Activated T-helper 9 cell treated with anti-CD3 and anti-CD28 coated beads, Interleukin-2, amount 50 U/mL, for 16 hours (primary cell): ENCODE measurements around the gene RGS9BP.
"Not testable (repeated sequence)": the region's sequence is repeated elsewhere in the genome, so short reads cannot be mapped to it uniquely, and the experiment has no call there.

ENCODE experiments used
- DNase-seq: peaks from one replicate; pipeline ENCODE4 v3.0.0-alpha.2; 2020; ENCODE audit warnings: low read depth

RGS9BP gene

GRCh38 chr19:32671883-32672593 lies 3.6 kb upstream of the RGS9BP start:
- no peak for DNase-seq

GRCh38 chr19:32672841-32673240 lies 2.8 kb upstream of the RGS9BP start:
- DNase-seq: no peak

GRCh38 chr19:32673573-32673972 lies 2.1 kb upstream of the RGS9BP start:
- DNase-seq: no peak

- DNase-seq: peak; percentile 12
These were observed 1.3 kb upstream of the RGS9BP start for GRCh38 chr19:32674153-32674930.

GRCh38 chr19:32674931-32675719 lies 523 bp upstream of the RGS9BP start, which contains the start of gene ANKRD27:
Gene ANKRD27 (minus strand): TSS chr19:32675180. CDS start chr19:32659015, 16,165 bp downstream.
- DNase-seq: peak; percentile 97

GRCh38 chr19:32676186-32676894 lies 692 bp downstream of the RGS9BP start:
- DNase-seq: no peak

- DNase-seq: no peak
These were observed 1.3 kb downstream of the RGS9BP start for GRCh38 chr19:32676895-32677359.

- DNase-seq: no peak
These were observed 2.0 kb downstream of the RGS9BP start for GRCh38 chr19:32677657-32678056.

- no peak for DNase-seq
These were observed 5.3 kb downstream of the RGS9BP start for GRCh38 chr19:32680986-32681385.

GRCh38 chr19:32682317-32682716 lies 6.7 kb downstream of the RGS9BP start:
- DNase-seq: no peak

- no peak for DNase-seq
These were observed 11.3 kb downstream of the RGS9BP start for GRCh38 chr19:32686847-32687475.

- DNase-seq: no peak
These were observed 12.0 kb downstream of the RGS9BP start for GRCh38 chr19:32687681-32688080.

- DNase-seq: no peak
These were observed 12.7 kb downstream of the RGS9BP start for GRCh38 chr19:32688311-32688710.

GRCh38 chr19:32691291-32691951 lies 15.8 kb downstream of the RGS9BP start, which contains the start of gene NUDT19:
Gene NUDT19 (plus strand): TSS chr19:32691821. CDS start chr19:32691961, 140 bp downstream.
- peak; percentile 66 for DNase-seq

- peak; percentile 39 for DNase-seq
These were observed 16.5 kb downstream of the RGS9BP start for GRCh38 chr19:32691952-32692726.

- DNase-seq: no peak
These were observed 17.0 kb downstream of the RGS9BP start for GRCh38 chr19:32692727-32693061.

GRCh38 chr19:32693151-32694108 lies 17.8 kb downstream of the RGS9BP start:
- not testable (repeated sequence) for DNase-seq

GRCh38 chr19:32694316-32694715 lies 18.7 kb downstream of the RGS9BP start:
- not testable (repeated sequence) for DNase-seq

GRCh38 chr19:32694851-32695250 lies 19.2 kb downstream of the RGS9BP start:
- not testable (repeated sequence) for DNase-seq
